ENCODE results near the gene TMEM203.

DNA sequence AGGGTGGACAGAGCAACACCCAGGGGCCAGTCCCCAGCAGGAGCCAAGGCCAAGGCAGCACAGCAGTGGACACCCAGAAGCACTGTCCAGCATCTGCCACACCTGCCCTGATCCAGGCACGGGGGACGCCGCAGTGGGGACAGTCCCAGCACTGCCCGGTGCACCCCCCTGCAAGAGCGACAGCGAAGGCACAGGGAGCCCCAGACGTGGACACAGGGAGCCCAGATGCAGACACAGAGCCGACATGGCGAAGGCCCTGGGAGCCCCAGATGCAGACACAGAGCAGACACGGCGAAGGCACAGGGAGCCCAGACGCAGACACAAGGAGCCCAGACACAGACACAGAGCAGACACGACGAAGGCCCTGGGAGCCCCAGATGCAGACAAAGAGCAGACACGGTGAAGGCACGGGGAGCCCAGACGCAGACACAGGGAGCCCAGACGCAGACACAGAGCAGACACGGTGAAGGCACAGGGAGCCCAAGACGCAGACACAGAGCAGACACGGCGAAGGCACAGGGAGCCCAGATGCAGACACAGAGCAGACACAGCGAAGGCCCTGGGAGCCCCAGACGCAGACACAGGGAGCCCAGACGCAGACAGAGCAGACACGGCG lies 21.4 kb downstream of the TMEM203 start:
- TF ChIP-seq, protein P1, sequence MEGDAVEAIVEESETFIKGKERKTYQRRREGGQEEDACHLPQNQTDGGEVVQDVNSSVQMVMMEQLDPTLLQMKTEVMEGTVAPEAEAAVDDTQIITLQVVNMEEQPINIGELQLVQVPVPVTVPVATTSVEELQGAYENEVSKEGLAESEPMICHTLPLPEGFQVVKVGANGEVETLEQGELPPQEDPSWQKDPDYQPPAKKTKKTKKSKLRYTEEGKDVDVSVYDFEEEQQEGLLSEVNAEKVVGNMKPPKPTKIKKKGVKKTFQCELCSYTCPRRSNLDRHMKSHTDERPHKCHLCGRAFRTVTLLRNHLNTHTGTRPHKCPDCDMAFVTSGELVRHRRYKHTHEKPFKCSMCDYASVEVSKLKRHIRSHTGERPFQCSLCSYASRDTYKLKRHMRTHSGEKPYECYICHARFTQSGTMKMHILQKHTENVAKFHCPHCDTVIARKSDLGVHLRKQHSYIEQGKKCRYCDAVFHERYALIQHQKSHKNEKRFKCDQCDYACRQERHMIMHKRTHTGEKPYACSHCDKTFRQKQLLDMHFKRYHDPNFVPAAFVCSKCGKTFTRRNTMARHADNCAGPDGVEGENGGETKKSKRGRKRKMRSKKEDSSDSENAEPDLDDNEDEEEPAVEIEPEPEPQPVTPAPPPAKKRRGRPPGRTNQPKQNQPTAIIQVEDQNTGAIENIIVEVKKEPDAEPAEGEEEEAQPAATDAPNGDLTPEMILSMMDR (IDR thresholded peaks at IDR 0.05), result no peak
- no peak for TF ChIP-seq POLR2A (IDR thresholded peaks at IDR 0.05)
- TF ChIP-seq EP300 (IDR thresholded peaks at IDR 0.05), result no peak

Data from tibial nerve (tissue), 4 donors.